ENCODE data around the gene SLC13A1.

GRCh38 chr7:123183431-123183830, 16.3 kb downstream of the SLC13A1 start:
- TF ChIP-seq CTCF (IDR thresholded peaks at IDR 0.05) (no peak), JUN (IDR thresholded peaks at IDR 0.05) (no peak), POLR2A (IDR thresholded peaks at IDR 0.05; ENCODE audit: low read length) (no peak), CBX8 (IDR thresholded peaks at IDR 0.05) (no peak), EP300 (IDR thresholded peaks at IDR 0.05) (no peak), CEBPB (IDR thresholded peaks at IDR 0.05) (no peak), NFE2L2 (conservative IDR thresholded peaks at IDR 0.05; ENCODE audit: low read length) (no peak), CBX2 (IDR thresholded peaks at IDR 0.05; ENCODE audit: borderline replicate concordance, low read depth) (no peak), SMC3 (IDR thresholded peaks at IDR 0.05) (no peak), ATOH8 (CRISPR knock-in tag; IDR thresholded peaks at IDR 0.05; ENCODE audit: low read depth) (no peak), RAD21 (conservative IDR thresholded peaks at IDR 0.05 in 1 of 2, IDR thresholded peaks at IDR 0.05 in 1 of 2) (no peak)
